Activated T-helper 1 cell treated with Interleukin-2 at 50 U/mL for 16 hours (primary cell): ENCODE measurements around the gene LRRC3C.

Experiments used
- DNase-seq: peaks from one replicate; pipeline ENCODE4 v3.0.0-alpha.2; 2020; ENCODE audit warnings: low read depth

Gene LRRC3C

GRCh38 chr17:39975801-39976200 is 48.3 kb downstream of the LRRC3C start:
- DNase-seq = no peak

- no peak for DNase-seq
These were observed 51.6 kb downstream of the LRRC3C start for GRCh38 chr17:39979016-39979670.

- DNase-seq = no peak
These were observed 52.4 kb downstream of the LRRC3C start for GRCh38 chr17:39979893-39980350.

- peak; percentile 93 for DNase-seq
These were observed 53.0 kb downstream of the LRRC3C start, which contains the start of gene PSMD3 for GRCh38 chr17:39980351-39981206. Gene PSMD3, plus strand, starts transcription at chr17:39980807. Its CDS starts 164 bp downstream, at chr17:39980971.

DNA sequence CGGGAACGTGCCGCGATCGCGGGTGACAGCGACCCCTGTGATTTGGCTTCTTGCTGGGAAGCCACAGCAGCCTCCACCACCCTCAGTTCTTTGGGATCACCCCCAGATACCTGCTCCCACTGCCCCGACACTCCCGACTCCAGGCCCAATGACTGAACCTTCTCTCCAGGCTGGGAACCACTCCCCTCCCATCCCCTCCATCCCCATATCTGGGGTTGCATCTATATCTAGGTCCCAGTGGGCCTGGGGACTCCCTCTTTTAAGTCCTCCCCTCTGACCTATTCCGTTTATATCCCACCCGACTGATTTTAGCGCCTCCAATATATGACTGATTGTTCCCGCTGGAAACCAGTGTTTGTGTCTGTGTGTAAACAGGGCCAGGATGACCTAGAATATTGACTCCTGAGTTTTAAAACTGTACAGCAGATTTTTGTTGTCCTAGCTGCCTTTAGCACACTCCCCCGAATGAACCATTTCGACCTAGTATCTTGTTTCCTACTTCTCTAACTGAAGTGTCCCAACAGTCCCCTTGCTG is 53.7 kb downstream of the LRRC3C start:
- DNase-seq = no peak

GRCh38 chr17:39981766-39982375 is 54.3 kb downstream of the LRRC3C start:
- no peak for DNase-seq

GRCh38 chr17:39988206-39988810 is 60.8 kb downstream of the LRRC3C start:
- no peak for DNase-seq

DNA sequence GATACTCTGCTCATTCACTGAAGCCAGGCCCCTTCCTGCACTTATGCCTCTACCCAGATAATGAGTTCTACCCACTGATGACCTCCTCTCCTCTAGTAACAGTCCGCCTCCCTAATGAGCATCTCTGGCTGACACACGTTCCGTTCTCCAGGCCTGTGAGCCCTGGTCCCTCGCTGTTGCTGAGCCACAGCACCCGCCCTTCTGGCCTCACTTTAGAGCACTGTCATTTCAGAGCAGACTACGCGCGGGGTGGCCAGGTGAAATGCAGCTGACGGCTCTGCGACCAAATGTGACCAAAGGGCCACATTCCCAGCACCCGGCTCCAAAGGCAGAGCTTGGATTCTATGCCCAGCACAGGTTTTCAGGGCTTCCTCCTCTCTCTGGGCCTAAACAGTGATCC is 66.9 kb downstream of the LRRC3C start:
- no peak for DNase-seq
